ENCODE measurements around the gene ZPR1.

- TF ChIP-seq CTCF (IDR thresholded peaks at IDR 0.05) (no peak), SIN3A (IDR thresholded peaks at IDR 0.05; ENCODE audit: borderline replicate concordance, insufficient read depth, low read depth, low read length) (no peak), POLR2AphosphoS5 (IDR thresholded peaks at IDR 0.05; ENCODE audit: low read depth, low read length) (no peak), TCF7L2 (IDR thresholded peaks at IDR 0.05; ENCODE audit: low read depth, low read length) (no peak)
Observed at GRCh38 chr11:116774661-116775060, 13.2 kb downstream of the ZPR1 start.

All from Panc1 (cell line).